GM18520 (cell line): ENCODE measurements around the gene SPATA22.
"Not testable (repeated sequence)": the region's sequence is repeated elsewhere in the genome, so short reads cannot be mapped to it uniquely, and the experiment has no call there.

Experiments
- ATAC-seq: cut with Tn5 transposase; IDR thresholded peaks from one replicate; pipeline ENCODE4 v1.9.1; 2021; ENCODE audit not compliant: unreplicated experiment

The SPATA22 gene

GRCh38 chr17:3474212-3474611 lies 2.6 kb upstream of the SPATA22 start:
- no peak for ATAC-seq

DNA sequence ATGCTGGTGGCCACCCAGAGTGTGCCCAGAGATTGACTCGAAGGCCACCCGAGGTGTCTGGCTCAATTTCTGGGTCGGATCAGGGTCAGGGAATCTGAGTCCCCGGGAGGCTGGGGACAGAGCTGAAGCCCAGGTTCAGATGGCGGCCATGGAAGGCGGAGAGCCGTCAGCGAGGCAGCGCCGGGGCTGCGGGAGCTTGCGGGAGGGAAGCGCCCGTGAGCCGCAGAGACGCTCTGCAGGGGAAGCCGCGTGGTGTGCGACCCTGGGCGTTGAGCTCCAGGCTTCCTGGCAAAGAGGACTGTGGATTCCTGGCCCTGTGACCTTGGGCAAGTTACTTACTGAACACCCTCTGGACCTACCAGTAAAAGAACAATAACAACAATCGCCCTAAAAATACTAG lies 518 bp upstream of the SPATA22 start:
- no peak for ATAC-seq

DNA sequence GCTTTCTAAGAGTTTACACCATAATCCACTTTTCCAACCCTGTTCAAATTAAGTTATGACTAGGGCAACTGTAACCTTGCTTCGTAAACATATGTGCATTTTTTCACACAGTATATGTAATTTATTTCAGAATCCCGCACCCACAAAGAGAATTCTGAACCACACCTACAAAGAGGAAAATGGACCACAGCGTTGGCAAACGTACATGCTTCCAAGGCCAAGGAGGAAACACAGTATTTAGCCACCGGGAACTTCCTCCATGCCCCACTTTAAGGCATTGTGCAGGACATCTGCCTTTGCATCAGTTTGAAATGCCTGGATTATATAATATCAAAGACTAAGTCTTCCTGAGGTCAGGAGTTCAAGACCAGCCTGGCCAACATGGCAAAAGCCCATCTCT lies 2.1 kb downstream of the SPATA22 start:
- no peak for ATAC-seq

DNA sequence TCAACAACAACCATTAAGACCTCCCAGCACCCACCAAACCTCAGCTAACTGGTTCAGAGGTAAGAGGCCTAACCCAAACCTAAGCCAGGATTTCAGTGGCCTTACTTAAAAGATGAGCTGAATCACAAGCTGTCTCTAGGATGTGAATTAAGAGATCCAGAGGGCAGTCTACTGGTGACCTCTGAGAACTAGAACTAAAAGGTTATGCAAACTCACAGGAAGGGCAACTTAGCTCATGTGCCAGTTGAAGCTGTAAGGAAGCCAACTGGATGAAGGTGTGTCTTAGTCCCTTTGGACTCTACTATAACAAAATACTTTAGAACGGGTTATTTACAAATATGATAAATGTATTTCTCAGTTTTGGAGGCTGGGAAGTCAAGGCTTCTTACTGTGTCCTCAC lies 5.3 kb downstream of the SPATA22 start:
- ATAC-seq: not testable (repeated sequence)

DNA sequence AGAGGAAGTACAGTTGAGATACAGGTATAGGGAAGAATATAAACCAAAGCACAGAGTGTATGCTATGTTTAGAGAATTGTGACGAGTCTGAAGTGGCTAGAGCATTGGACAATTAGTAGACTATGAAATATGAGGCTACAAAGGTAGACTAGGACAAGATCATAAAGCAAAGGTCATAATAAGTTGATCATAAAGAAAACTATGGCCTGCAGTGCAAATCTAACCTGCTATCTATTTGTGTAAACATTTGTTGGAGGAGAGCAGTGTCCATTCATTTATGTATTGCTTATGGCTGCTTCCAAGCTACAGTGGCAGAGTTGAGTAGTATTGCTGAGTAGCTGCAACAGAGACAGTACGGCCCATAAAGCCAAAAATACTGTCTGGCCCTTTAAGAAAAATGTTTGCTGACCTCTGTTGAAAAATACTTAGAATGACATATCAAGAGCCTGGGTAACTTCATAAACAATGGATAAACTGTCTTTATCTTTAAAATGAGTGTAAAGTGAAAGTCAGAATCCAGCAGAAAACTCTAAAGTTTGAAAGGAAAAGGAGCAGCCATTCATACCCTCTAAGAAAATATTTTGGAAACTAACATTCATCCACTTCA lies 23.5 kb downstream of the SPATA22 start:
- no peak for ATAC-seq

GRCh38 chr17:3447625-3448024 lies 24.0 kb downstream of the SPATA22 start:
- ATAC-seq: no peak

DNA sequence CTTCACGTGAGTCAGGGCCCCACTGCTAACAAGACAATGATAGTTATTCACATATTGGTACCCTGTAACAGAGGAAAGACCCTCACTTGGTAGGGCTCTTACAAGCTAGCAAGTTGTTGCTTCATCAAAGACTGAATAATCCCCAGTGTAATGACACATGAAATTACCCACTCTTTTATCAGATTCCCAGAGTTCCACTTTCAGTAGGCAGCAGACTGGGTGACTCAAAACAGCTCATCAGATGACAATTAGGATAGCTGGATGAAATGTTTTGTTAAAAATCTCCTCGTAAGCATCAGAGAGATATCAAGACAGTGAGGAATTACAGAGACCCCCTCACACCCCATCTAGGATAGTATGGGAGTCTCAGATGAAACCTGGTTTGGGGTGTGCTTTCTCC lies 31.2 kb downstream of the SPATA22 start:
- no peak for ATAC-seq

DNA sequence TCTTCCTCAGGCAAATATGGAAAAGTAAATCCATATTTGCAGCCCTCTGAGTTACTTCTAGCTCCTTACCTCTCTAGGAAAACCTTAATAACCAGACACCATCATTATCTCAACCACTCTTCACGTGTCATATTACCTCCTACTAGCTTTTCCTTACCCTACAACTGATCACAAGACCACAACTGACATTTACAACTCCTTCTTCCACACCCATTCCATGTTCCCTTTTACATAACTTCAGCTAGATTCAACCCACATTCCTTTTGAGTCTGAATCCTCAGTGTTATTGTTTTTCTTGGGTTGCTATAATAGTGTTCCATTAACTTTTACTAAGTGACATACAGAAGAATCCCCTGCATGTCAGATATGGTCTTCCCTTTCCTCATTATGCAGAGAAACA lies 33.3 kb downstream of the SPATA22 start:
- ATAC-seq: no peak

- ATAC-seq: no peak
These were observed 37.9 kb downstream of the SPATA22 start, which contains the start of gene OR1E2 for GRCh38 chr17:3433741-3434140. Gene OR1E2, minus strand, starts transcription at chr17:3433841. Its CDS starts 0 bp downstream, at chr17:3433841.

GRCh38 chr17:3433215-3433614 lies 38.4 kb downstream of the SPATA22 start:
- ATAC-seq: not testable (repeated sequence)

- no peak for ATAC-seq
These were observed 53.4 kb downstream of the SPATA22 start for GRCh38 chr17:3418222-3418621.

- no peak for ATAC-seq
These were observed 56.0 kb downstream of the SPATA22 start for GRCh38 chr17:3415610-3416009.

DNA sequence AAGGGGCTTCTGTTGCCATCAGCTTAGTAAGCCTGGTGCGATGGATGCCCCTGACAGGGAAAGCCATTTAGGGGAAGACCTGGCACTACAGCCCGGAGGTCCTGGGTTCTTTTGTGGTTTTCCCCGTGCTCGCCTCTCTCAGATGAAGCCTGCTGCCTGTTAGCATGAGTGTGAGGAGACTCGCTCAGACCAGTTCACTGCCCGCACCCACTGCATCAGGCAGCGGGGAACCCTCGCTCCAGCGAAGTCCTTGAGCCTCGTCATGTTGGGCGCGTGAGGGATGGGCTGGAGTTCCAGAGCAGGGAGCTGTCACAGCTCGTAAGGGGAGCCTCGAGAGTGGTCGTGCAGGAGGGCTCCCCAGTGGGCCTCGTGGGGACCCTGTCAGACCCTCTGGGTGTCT lies 59.4 kb downstream of the SPATA22 start:
- not testable (repeated sequence) for ATAC-seq

- ATAC-seq: no peak
These were observed 60.5 kb downstream of the SPATA22 start, which contains the start of gene OR3A3 for GRCh38 chr17:3411070-3411469. Gene OR3A3, plus strand, starts transcription at chr17:3411370.

DNA sequence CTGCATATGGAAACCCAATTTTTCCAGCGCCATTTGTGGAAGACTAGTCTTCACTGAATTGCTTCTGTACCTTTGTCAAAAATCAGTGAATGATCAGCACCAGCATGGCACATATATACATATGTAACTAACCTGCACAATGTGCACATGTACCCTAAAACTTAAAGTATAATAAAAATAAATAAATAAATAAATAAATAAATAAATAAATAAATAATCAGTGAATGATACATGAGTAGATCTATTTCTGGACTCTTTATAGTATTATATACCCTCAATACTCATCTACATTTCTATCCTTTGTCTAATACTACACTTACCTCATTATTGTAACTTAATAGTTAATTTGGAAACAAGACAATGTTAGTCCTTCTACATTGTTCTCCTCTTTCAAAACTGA lies 67.8 kb downstream of the SPATA22 start:
- not testable (repeated sequence) for ATAC-seq

- ATAC-seq: no peak
These were observed 69.8 kb downstream of the SPATA22 start for GRCh38 chr17:3401786-3402185.

- no peak for ATAC-seq
These were observed 71.6 kb downstream of the SPATA22 start for GRCh38 chr17:3400055-3400454.

DNA sequence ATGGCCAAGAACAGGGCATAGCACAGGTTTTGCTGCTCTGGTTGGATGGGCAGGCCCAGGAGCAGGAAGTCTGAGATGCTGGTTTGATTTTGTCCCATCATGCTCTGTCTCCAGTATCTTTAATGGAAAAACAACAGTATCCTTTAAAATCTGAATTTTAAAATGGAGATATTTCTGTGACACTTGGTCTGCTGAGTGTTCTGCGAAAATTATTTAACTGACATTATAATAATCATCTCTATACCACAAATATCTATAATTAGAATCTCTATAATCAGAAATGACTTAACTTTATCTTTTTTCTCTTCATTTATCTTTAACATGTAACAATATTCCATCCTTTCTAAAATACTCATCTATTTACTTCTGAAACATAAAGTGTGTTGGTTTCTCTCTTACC lies 73.3 kb downstream of the SPATA22 start, which contains the start of gene OR1E1:
TSS of gene OR1E1 (minus strand) at position 101 of the 400 bp plus-strand sequence. CDS start at position 101, 0 bp downstream.
- no peak for ATAC-seq

DNA sequence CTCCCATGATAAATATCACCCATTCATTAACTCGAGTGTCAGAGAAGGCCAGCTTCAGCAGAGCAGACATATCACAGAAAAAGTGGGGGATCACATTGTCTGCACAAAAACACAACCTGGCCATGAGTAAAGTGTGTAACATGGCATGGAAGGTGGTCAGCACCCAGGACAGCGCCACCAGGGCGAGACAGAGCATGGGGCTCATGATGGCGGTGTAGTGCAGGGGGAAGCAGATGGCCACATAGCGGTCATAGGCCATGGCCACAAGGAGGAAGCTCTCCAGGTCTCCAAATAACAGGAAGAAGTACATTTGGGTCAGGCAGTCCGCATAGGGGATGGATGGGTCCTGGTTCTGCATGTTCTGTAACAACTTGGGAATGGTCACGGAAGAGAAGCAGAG lies 73.8 kb downstream of the SPATA22 start:
- not testable (repeated sequence) for ATAC-seq
